ENCODE results near the gene RNF212. TPM values are rescaled to one million over a fixed set of nuclear protein-coding genes. Genes with fewer than 3 reads are reported as not detected.

The RNF212 gene
- total RNA-seq, 1 donor from 2014 or later = 9.1 TPM

GRCh38 chr4:1023075-1023640 is 90.2 kb downstream of the RNF212 start:
- Mint-ChIP-seq H3K27me3 (ENCODE audit: low read depth) (no peaks in the 10 kb centered on the region), H3K27ac (ENCODE audit: unreplicated experiment) (no peak overlapping the region), H3K4me3 (ENCODE audit: unreplicated experiment) (no peak overlapping the region), H3K9me3 (ENCODE audit: low read depth) (no peaks in the 10 kb centered on the region), H3K4me1 (ENCODE audit: low read depth) (peaks cover 8% of the 10 kb centered on the region), H3K36me3 (ENCODE audit: low read depth) (peaks cover 8% of the 10 kb centered on the region)
- no peak for TF ChIP-seq CTCF (IDR thresholded peaks at IDR 0.05)
- no peak for DNase-seq (ENCODE audit: low spot score)

GRCh38 chr4:1022739-1023066 is 90.7 kb downstream of the RNF212 start:
- H3K36me3 Mint-ChIP-seq (ENCODE audit: low read depth) = peaks cover 8% of the 10 kb centered on the region
- H3K9me3 Mint-ChIP-seq (ENCODE audit: low read depth) = no peaks in the 10 kb centered on the region
- TF ChIP-seq CTCF (IDR thresholded peaks at IDR 0.05) = no peak

DNA sequence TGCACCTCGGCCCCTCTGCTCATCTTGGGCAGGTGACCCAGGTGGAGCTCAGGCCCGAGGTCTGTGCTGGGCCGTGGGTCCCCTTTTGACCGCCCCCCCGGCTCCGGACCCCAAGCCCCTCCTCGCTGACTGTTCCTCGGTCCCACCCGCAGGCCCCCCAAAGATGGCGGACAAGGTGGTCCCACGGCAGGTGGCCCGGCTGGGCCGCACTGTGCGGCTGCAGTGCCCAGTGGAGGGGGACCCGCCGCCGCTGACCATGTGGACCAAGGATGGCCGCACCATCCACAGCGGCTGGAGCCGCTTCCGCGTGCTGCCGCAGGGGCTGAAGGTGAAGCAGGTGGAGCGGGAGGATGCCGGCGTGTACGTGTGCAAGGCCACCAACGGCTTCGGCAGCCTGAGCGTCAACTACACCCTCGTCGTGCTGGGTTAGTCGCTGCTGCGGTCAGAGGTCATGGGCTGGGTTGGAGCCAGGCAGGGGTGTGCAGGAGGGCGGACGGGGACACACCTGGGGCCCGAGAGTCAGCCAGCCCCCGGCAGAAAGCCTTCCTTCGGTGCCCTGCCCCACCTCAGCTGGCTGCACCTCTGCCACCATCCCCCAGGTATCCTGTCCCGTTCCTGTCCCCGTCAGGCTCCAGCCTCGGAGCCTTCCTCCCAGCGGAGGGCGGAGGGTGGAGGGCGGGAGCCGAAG is 91.2 kb downstream of the RNF212 start:
- no peak overlapping the region for H3K4me3 Mint-ChIP-seq (ENCODE audit: unreplicated experiment)
- H3K4me1 Mint-ChIP-seq (ENCODE audit: low read depth) = peaks cover 6% of the 10 kb centered on the region
- no peak for TF ChIP-seq CTCF (IDR thresholded peaks at IDR 0.05)

More at GRCh38 chr4:1022739-1023066, 90.7 kb downstream of the RNF212 start:
- no peaks in the 10 kb centered on the region for H3K27me3 Mint-ChIP-seq (ENCODE audit: low read depth)
- H3K4me3 Mint-ChIP-seq (ENCODE audit: unreplicated experiment) = no peak overlapping the region
- DNase-seq (ENCODE audit: low spot score) = no peak
- H3K4me1 Mint-ChIP-seq (ENCODE audit: low read depth) = peaks cover 8% of the 10 kb centered on the region
- no peak overlapping the region for H3K27ac Mint-ChIP-seq (ENCODE audit: unreplicated experiment)

More for the DNA sequence above, 91.2 kb downstream of the RNF212 start:
- Mint-ChIP-seq H3K36me3 (ENCODE audit: low read depth) (peaks cover 8% of the 10 kb centered on the region), H3K27ac (ENCODE audit: unreplicated experiment) (no peak overlapping the region), H3K27me3 (ENCODE audit: low read depth) (no peaks in the 10 kb centered on the region), H3K9me3 (ENCODE audit: low read depth) (no peaks in the 10 kb centered on the region)
- DNase-seq (ENCODE audit: low spot score) = no peak

Other genes starting within 250 kb of the RNF212 start
- gene GAK, start 181.2 kb downstream of the RNF212 start, total RNA-seq = 61.4 to 85.7 TPM (median 69.2 TPM) in 3 replicates
- gene TMEM175, start 181.1 kb downstream of the RNF212 start, total RNA-seq = 25.5 to 47.5 TPM (median 26.1 TPM) in 3 replicates
- gene DGKQ, start 140.0 kb downstream of the RNF212 start, total RNA-seq = 15.4 to 18.6 TPM (median 17.2 TPM) in 3 replicates
- gene IDUA, start 126.5 kb downstream of the RNF212 start, total RNA-seq = 42.6 to 53.0 TPM (median 46.0 TPM) in 3 replicates
- gene SLC26A1, start 120.2 kb downstream of the RNF212 start, total RNA-seq = 0.72 to 1.6 TPM (median 0.75 TPM) in 3 replicates
- gene FGFRL1, start 101.9 kb downstream of the RNF212 start, total RNA-seq = 70.4 to 76.3 TPM (median 75.7 TPM) in 3 replicates
- gene SPON2, start 59.0 kb upstream of the RNF212 start, total RNA-seq = 158 to 184 TPM (median 162 TPM) in 3 replicates
- 147 to 175 TPM (median 151 TPM) in 3 replicates for gene CTBP1, start 135.6 kb upstream of the RNF212 start, total RNA-seq
- gene MAEA, start 176.3 kb upstream of the RNF212 start, total RNA-seq = 54.4 to 62.6 TPM (median 56.3 TPM) in 3 replicates
- gene UVSSA, start 233.6 kb upstream of the RNF212 start, total RNA-seq = 20.7 to 35.1 TPM (median 20.9 TPM) in 3 replicates

Data from chondrocyte (in vitro differentiated cells).